ENCODE results near the gene CFAP157.

- no peak for TF ChIP-seq EP300 (IDR thresholded peaks at IDR 0.05)
- TF ChIP-seq CTCF (IDR thresholded peaks at IDR 0.05): no peak
- no peak for TF ChIP-seq POLR2A (IDR thresholded peaks at IDR 0.05)
These were observed 9.2 kb upstream of the CFAP157 start for GRCh38 chr9:127697575-127697974.
